ENCODE results near the gene FOXG1.

DNA sequence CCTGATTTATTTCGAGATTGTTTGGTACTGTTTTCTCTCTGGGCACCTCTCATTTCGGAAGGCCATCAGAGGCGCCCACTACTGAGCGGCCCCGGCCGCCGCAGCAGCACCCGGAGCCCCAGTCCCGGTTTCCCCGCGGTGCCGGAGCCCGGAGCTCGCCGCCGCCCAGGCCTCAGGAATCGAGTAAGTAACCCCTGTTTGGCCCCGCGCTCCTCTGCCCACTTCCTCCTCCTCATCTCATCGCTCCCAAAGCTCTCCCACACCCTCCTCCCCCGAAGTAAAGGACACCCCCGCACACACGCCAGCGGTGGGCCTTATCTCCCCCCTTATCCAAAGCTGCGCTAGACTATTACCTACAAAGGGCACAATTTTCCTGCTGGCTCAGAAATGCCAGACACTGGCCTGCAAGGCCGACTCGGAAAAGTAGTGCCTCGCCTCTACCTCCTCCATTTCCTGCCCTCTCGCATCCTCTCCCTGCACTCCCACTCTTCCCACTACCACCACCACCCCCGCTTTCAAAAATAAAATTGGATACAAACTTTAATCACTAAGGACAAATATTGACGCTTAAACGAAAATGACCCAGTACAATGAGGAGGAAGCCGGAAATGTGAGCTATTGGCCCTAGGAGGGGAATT is 637 bp upstream of the FOXG1 start:
- TF ChIP-seq, protein P1, sequence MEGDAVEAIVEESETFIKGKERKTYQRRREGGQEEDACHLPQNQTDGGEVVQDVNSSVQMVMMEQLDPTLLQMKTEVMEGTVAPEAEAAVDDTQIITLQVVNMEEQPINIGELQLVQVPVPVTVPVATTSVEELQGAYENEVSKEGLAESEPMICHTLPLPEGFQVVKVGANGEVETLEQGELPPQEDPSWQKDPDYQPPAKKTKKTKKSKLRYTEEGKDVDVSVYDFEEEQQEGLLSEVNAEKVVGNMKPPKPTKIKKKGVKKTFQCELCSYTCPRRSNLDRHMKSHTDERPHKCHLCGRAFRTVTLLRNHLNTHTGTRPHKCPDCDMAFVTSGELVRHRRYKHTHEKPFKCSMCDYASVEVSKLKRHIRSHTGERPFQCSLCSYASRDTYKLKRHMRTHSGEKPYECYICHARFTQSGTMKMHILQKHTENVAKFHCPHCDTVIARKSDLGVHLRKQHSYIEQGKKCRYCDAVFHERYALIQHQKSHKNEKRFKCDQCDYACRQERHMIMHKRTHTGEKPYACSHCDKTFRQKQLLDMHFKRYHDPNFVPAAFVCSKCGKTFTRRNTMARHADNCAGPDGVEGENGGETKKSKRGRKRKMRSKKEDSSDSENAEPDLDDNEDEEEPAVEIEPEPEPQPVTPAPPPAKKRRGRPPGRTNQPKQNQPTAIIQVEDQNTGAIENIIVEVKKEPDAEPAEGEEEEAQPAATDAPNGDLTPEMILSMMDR (IDR thresholded peaks at IDR 0.05): no peak
- no peak for TF ChIP-seq EZH2 (IDR thresholded peaks at IDR 0.05; ENCODE audit: borderline replicate concordance, insufficient read depth, low read depth, low read length, poor library complexity, severe bottlenecking)
